GM18498 (cell line): ENCODE measurements around the gene OR1J2.

Experiments
- ATAC-seq: cut with Tn5 transposase; IDR thresholded peaks from one replicate; pipeline ENCODE4 v1.9.1; 2021; ENCODE audit warnings: mild to moderate bottlenecking, moderate library complexity; ENCODE audit not compliant: unreplicated experiment

OR1J2 gene

DNA sequence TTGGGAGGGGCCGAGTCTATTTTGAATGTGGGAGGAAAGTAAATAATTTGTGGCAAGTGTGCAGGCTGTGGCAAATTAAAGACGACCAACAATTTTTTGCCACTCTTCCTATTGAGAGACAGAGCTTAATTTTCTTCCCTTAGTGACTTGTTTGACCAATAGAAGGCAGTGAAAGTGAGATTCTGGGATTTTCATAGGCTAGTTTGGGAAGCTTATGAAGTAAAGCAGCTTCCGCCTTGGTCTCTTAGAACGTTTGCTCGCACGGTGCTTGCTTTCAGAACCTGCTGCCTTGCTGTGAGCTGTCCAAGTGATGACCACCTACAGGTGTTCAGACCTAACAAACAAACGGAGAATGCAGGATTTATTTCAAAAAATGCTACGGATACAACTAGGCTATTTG lies 35.6 kb downstream of the OR1J2 start:
- ATAC-seq: no peak

DNA sequence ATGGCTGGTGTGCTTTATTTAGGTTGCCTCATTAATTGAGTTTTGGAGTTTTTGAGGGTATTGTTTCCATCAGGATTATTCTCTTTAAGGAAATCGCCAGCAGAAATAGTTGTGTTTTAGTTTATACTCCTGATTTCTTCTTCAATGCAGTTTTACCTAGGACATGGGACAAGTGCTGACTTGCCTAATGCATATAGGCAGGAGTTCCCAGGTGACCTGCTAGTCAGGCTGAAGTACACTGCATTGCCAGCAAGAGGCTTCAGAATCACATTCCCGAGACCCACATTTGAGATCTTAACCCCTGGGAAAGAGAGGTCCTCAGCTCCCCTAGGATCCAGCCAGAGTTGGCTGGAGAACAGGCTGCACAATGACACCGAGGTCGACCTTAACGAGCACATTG lies 40.8 kb downstream of the OR1J2 start:
- ATAC-seq: no peak

DNA sequence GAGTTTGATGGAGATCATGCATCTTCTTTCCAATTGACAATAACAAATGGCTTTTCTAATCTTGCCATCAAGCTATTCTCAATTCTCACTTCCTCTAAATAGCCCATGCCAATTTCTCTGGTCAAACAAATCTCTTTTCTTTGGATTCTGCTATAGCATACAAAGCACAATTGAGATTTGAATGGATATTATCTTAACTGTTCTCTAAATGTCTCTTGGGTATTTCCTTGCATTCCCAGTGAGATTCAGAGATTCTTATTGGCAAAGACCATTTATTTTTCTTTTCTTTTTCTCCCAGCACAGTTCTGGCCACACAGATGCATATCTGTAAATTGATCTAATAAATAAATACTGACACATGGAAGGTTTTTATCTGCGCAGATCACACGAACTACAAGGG lies 42.2 kb downstream of the OR1J2 start, which contains the start of gene OR1N2:
Gene OR1N2, plus strand, starts transcription at position 301 of the 400 bp plus-strand sequence. CDS start 100 bp downstream, outside the sequence.
- no peak for ATAC-seq
